Measurements from ENCODE around the gene CYTH3.

The CYTH3 gene

GRCh38 chr7:6257675-6258074, 14.7 kb downstream of the CYTH3 start:
- no peak overlapping the region for H3K4me3 ChIP-seq (ENCODE audit: low read length in 2 of 2)
- no peak overlapping the region for H2BK5ac ChIP-seq (ENCODE audit: low read length)
- no peak overlapping the region for H3K9ac ChIP-seq (ENCODE audit: low read depth, low read length, poor library complexity)
- WGBS, 2 donors (ENCODE audit: extremely low coverage in 2 of 2, insufficient read length in 2 of 2, insufficient replicate concordance in 1 of 2): no CpG with 5 or more reads among the region's 4 CpGs
- H3K27ac ChIP-seq (replicated peaks; ENCODE audit: low read length): no peak overlapping the region
- H2AFZ ChIP-seq (ENCODE audit: low read length): no peak overlapping the region
- H3K18ac ChIP-seq (ENCODE audit: low read length): no peak overlapping the region
- DNase-seq (ENCODE audit: low spot score): no peak
- no peak overlapping the region for H2BK12ac ChIP-seq (ENCODE audit: low read length)
- H4K91ac ChIP-seq (ENCODE audit: low read depth, low read length, poor library complexity): no peak overlapping the region
- H2BK15ac ChIP-seq (ENCODE audit: low read length): no peak overlapping the region
- no peak overlapping the region for H3K4ac ChIP-seq (ENCODE audit: low read length)
- no peak overlapping the region for H4K8ac ChIP-seq (ENCODE audit: low read depth, low read length)
- H3K23ac ChIP-seq (ENCODE audit: low read depth, low read length, poor library complexity): no peak overlapping the region
- H2AK5ac ChIP-seq (ENCODE audit: low read depth, low read length): no peak overlapping the region
- H3K27me3 ChIP-seq (ENCODE audit: control insufficient read depth in 3 of 3, insufficient read depth in 3 of 3, low read depth in 1 of 3, low read length in 3 of 3): no peaks in the 10 kb centered on the region
- H3K9me3 ChIP-seq (replicated peaks in 1 of 2; ENCODE audit: control insufficient read depth in 2 of 2, insufficient read depth in 1 of 2, low read depth in 1 of 2, low read length in 2 of 2): no peaks in the 10 kb centered on the region
- no peak overlapping the region for H3K14ac ChIP-seq (ENCODE audit: low read length)
- peaks cover 1 to 2% of the 10 kb centered on the region in 2 donors for H3K4me1 ChIP-seq (ENCODE audit: control insufficient read depth in 2 of 2, insufficient read depth in 1 of 2, low read depth in 1 of 2, low read length in 2 of 2)
- no peaks in the 10 kb centered on the region for H3K79me1 ChIP-seq (ENCODE audit: low read depth, low read length)
- H3K36me3 ChIP-seq (replicated peaks in 1 of 2; ENCODE audit: control insufficient read depth in 2 of 2, insufficient read depth in 2 of 2, low read length in 2 of 2): no peaks in the 10 kb centered on the region
- no peak overlapping the region for H2BK120ac ChIP-seq (ENCODE audit: low read depth, low read length)
- no peak overlapping the region for H3K4me2 ChIP-seq (ENCODE audit: insufficient read depth, low read length, poor library complexity, severe bottlenecking)

GRCh38 chr7:6256677-6257535, 15.5 kb downstream of the CYTH3 start:
- no peak overlapping the region for H2AK5ac ChIP-seq (ENCODE audit: low read depth, low read length)
- no peaks in the 10 kb centered on the region for H3K36me3 ChIP-seq (replicated peaks in 1 of 2; ENCODE audit: control insufficient read depth in 2 of 2, insufficient read depth in 2 of 2, low read length in 2 of 2)

GRCh38 chr7:6256109-6256483, 16.3 kb downstream of the CYTH3 start:
- Histone ChIP-seq H2BK5ac (ENCODE audit: low read length) (no peak overlapping the region), H2BK12ac (ENCODE audit: low read length) (no peak overlapping the region), H3K18ac (ENCODE audit: low read length) (no peak overlapping the region), H3K4me3 (ENCODE audit: low read length in 2 of 2) (no peak overlapping the region), H3K27me3 (ENCODE audit: control insufficient read depth in 3 of 3, insufficient read depth in 3 of 3, low read depth in 1 of 3, low read length in 3 of 3) (no peaks in the 10 kb centered on the region), H3K14ac (ENCODE audit: low read length) (no peak overlapping the region), H2AFZ (ENCODE audit: low read length) (no peak overlapping the region), H3K27ac (replicated peaks; ENCODE audit: low read length) (no peak overlapping the region), H3K9ac (ENCODE audit: low read depth, low read length, poor library complexity) (no peak overlapping the region), H2BK15ac (ENCODE audit: low read length) (no peak overlapping the region), H2AK5ac (ENCODE audit: low read depth, low read length) (no peak overlapping the region), H3K36me3 (replicated peaks in 1 of 2; ENCODE audit: control insufficient read depth in 2 of 2, insufficient read depth in 2 of 2, low read length in 2 of 2) (no peaks in the 10 kb centered on the region), H3K23ac (ENCODE audit: low read depth, low read length, poor library complexity) (no peak overlapping the region), H3K79me1 (ENCODE audit: low read depth, low read length) (no peaks in the 10 kb centered on the region), H4K91ac (ENCODE audit: low read depth, low read length, poor library complexity) (no peak overlapping the region), H3K9me3 (replicated peaks in 1 of 2; ENCODE audit: control insufficient read depth in 2 of 2, insufficient read depth in 1 of 2, low read depth in 1 of 2, low read length in 2 of 2) (no peaks in the 10 kb centered on the region), H3K4me1 (ENCODE audit: control insufficient read depth in 2 of 2, insufficient read depth in 1 of 2, low read depth in 1 of 2, low read length in 2 of 2) (peaks cover 1 to 11% of the 10 kb centered on the region in 2 donors), H2BK120ac (ENCODE audit: low read depth, low read length) (no peak overlapping the region), H3K4me2 (ENCODE audit: insufficient read depth, low read length, poor library complexity, severe bottlenecking) (no peak overlapping the region), H3K4ac (ENCODE audit: low read length) (no peak overlapping the region), H4K8ac (ENCODE audit: low read depth, low read length) (no peak overlapping the region)
- DNase-seq (ENCODE audit: low spot score): no peak
- no CpG with 5 or more reads among the region's 5 CpGs for WGBS, 2 donors (ENCODE audit: extremely low coverage in 2 of 2, insufficient read length in 2 of 2, insufficient replicate concordance in 1 of 2)

More at GRCh38 chr7:6256677-6257535, 15.5 kb downstream of the CYTH3 start:
- no peak overlapping the region for H4K91ac ChIP-seq (ENCODE audit: low read depth, low read length, poor library complexity)
- H3K4me2 ChIP-seq (ENCODE audit: insufficient read depth, low read length, poor library complexity, severe bottlenecking): no peak overlapping the region
- no peak overlapping the region for H2BK5ac ChIP-seq (ENCODE audit: low read length)
- no peak overlapping the region for H4K8ac ChIP-seq (ENCODE audit: low read depth, low read length)
- peaks cover 1 to 10% of the 10 kb centered on the region in 2 donors for H3K4me1 ChIP-seq (ENCODE audit: control insufficient read depth in 2 of 2, insufficient read depth in 1 of 2, low read depth in 1 of 2, low read length in 2 of 2)
- no peak overlapping the region for H3K14ac ChIP-seq (ENCODE audit: low read length)
- no peaks in the 10 kb centered on the region for H3K9me3 ChIP-seq (replicated peaks in 1 of 2; ENCODE audit: control insufficient read depth in 2 of 2, insufficient read depth in 1 of 2, low read depth in 1 of 2, low read length in 2 of 2)
- no peak overlapping the region for H3K9ac ChIP-seq (ENCODE audit: low read depth, low read length, poor library complexity)
- H2BK12ac ChIP-seq (ENCODE audit: low read length): no peak overlapping the region
- H3K27ac ChIP-seq (replicated peaks; ENCODE audit: low read length): no peak overlapping the region
- H3K79me1 ChIP-seq (ENCODE audit: low read depth, low read length): no peaks in the 10 kb centered on the region
- no peak overlapping the region for H3K4ac ChIP-seq (ENCODE audit: low read length)
- H3K23ac ChIP-seq (ENCODE audit: low read depth, low read length, poor library complexity): no peak overlapping the region
- H2AFZ ChIP-seq (ENCODE audit: low read length): no peak overlapping the region
- no peak overlapping the region for H3K4me3 ChIP-seq (ENCODE audit: low read length in 2 of 2)
- WGBS, 2 donors (ENCODE audit: extremely low coverage in 2 of 2, insufficient read length in 2 of 2, insufficient replicate concordance in 1 of 2): no CpG with 5 or more reads among the region's 9 CpGs
- no peak overlapping the region for H2BK120ac ChIP-seq (ENCODE audit: low read depth, low read length)
- H3K27me3 ChIP-seq (ENCODE audit: control insufficient read depth in 3 of 3, insufficient read depth in 3 of 3, low read depth in 1 of 3, low read length in 3 of 3): no peaks in the 10 kb centered on the region
- no peak overlapping the region for H2BK15ac ChIP-seq (ENCODE audit: low read length)
- no peak for DNase-seq (ENCODE audit: low spot score)
- H3K18ac ChIP-seq (ENCODE audit: low read length): no peak overlapping the region

DNA sequence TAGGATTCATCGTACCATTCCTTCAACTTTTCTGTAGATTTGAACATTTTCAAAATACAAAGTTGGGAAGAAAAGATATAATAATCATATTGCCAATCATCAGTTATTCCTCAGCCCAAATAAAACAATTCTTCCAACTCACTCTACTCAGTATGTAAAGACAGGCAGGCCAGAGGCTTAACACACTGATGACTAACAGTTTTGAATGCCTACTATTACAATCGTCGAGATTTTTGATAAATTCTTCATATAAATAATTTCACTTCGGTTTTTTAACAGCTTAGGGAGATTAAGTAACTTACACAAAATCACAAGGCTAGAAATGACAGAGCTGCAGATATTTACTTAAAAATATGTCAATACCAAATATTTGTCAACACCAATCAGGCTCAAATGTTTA, 17.6 kb downstream of the CYTH3 start:
- no peak overlapping the region for H3K27ac ChIP-seq (replicated peaks; ENCODE audit: low read length)
- H3K14ac ChIP-seq (ENCODE audit: low read length): no peak overlapping the region
- no peak overlapping the region for H2AK5ac ChIP-seq (ENCODE audit: low read depth, low read length)
- H3K23ac ChIP-seq (ENCODE audit: low read depth, low read length, poor library complexity): no peak overlapping the region
- H3K4me1 ChIP-seq (ENCODE audit: control insufficient read depth in 2 of 2, insufficient read depth in 1 of 2, low read depth in 1 of 2, low read length in 2 of 2): peaks cover 1 to 11% of the 10 kb centered on the region in 2 donors
- H4K91ac ChIP-seq (ENCODE audit: low read depth, low read length, poor library complexity): no peak overlapping the region
- no peak overlapping the region for H3K9ac ChIP-seq (ENCODE audit: low read depth, low read length, poor library complexity)
- H3K18ac ChIP-seq (ENCODE audit: low read length): no peak overlapping the region
- no peak overlapping the region for H2AFZ ChIP-seq (ENCODE audit: low read length)
- no peaks in the 10 kb centered on the region for H3K9me3 ChIP-seq (replicated peaks in 1 of 2; ENCODE audit: control insufficient read depth in 2 of 2, insufficient read depth in 1 of 2, low read depth in 1 of 2, low read length in 2 of 2)
- no CpG with 5 or more reads among the region's 4 CpGs for WGBS, 2 donors (ENCODE audit: extremely low coverage in 2 of 2, insufficient read length in 2 of 2, insufficient replicate concordance in 1 of 2)
- H4K8ac ChIP-seq (ENCODE audit: low read depth, low read length): no peak overlapping the region
- H3K79me1 ChIP-seq (ENCODE audit: low read depth, low read length): no peaks in the 10 kb centered on the region
- no peak overlapping the region for H3K4me2 ChIP-seq (ENCODE audit: insufficient read depth, low read length, poor library complexity, severe bottlenecking)
- H3K27me3 ChIP-seq (ENCODE audit: control insufficient read depth in 3 of 3, insufficient read depth in 3 of 3, low read depth in 1 of 3, low read length in 3 of 3): no peaks in the 10 kb centered on the region
- no peak overlapping the region for H3K4me3 ChIP-seq (ENCODE audit: low read length in 2 of 2)
- no peak overlapping the region for H3K4ac ChIP-seq (ENCODE audit: low read length)
- H2BK5ac ChIP-seq (ENCODE audit: low read length): no peak overlapping the region
- no peak overlapping the region for H2BK12ac ChIP-seq (ENCODE audit: low read length)
- no peak for DNase-seq (ENCODE audit: low spot score)
- no peak overlapping the region for H2BK120ac ChIP-seq (ENCODE audit: low read depth, low read length)
- no peaks in the 10 kb centered on the region for H3K36me3 ChIP-seq (replicated peaks in 1 of 2; ENCODE audit: control insufficient read depth in 2 of 2, insufficient read depth in 2 of 2, low read length in 2 of 2)
- H2BK15ac ChIP-seq (ENCODE audit: low read length): no peak overlapping the region
